PC-3 (cell line): Measurements from ENCODE around the gene CCDC192.

Source experiments
- EZH2 ChIP-seq: fragments of 300-600 bp; sonication (generic); IDR thresholded peaks from one replicate; pipeline ENCODE4 v1.6.1; 2017; ENCODE audit warnings: antibody characterized with exemption, mild to moderate bottlenecking, low read length; ENCODE audit not compliant: unreplicated experiment
- EZH2phosphoT487 ChIP-seq: fragments of 300-600 bp; sonication (generic); IDR thresholded peaks from 2 replicates; pipeline ENCODE4 v1.6.1; 2018; ENCODE audit warnings: mild to moderate bottlenecking, antibody characterized with exemption, low read length, borderline replicate concordance
- TF ChIP-seq, protein P1 (sequence below): fragments of 300-600 bp; sonication (generic); conservative IDR thresholded peaks from 2 replicates; pipeline ENCODE4 v1.5.1; 2017; ENCODE audit warnings: antibody characterized with exemption, low read depth, mild to moderate bottlenecking, low read length

DNA sequence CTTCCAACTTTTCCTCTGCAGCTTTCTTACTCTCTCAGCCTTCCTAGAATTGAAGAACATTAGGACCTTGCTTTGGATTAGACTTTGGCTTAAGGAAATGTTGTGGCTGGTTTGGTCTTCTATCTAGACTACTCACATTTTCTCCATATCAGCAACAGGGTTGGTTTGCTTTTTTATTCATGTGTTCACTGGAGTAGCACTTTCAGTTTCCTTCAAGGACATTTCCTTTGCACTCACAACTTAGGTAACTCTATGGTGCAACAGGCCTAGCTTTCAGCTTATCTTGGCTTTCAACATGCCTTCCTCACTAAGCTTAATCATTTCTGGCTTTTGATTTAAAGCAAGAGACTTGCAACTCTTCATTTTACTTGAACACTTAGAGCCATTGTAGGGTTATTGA lies 153.1 kb downstream of the CCDC192 start:
- TF ChIP-seq, protein P1, sequence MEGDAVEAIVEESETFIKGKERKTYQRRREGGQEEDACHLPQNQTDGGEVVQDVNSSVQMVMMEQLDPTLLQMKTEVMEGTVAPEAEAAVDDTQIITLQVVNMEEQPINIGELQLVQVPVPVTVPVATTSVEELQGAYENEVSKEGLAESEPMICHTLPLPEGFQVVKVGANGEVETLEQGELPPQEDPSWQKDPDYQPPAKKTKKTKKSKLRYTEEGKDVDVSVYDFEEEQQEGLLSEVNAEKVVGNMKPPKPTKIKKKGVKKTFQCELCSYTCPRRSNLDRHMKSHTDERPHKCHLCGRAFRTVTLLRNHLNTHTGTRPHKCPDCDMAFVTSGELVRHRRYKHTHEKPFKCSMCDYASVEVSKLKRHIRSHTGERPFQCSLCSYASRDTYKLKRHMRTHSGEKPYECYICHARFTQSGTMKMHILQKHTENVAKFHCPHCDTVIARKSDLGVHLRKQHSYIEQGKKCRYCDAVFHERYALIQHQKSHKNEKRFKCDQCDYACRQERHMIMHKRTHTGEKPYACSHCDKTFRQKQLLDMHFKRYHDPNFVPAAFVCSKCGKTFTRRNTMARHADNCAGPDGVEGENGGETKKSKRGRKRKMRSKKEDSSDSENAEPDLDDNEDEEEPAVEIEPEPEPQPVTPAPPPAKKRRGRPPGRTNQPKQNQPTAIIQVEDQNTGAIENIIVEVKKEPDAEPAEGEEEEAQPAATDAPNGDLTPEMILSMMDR, result no peak
- TF ChIP-seq EZH2 (no peak), EZH2phosphoT487 (no peak)
